H1 (cell line): Measurements from ENCODE around the gene SLC16A2. TPM values are rescaled to one million over a fixed set of nuclear protein-coding genes. Genes with fewer than 3 reads are reported as not detected.

Experiments
- CTCF ChIA-PET: fragments of 300-600 bp; sonication (Branson Sonifier 250); formaldehyde crosslinking; loops from one replicate; lab custom pipeline; 2021; ENCODE audit not compliant: partially characterized antibody; lab: Charles Lee
- POLR2A ChIA-PET: fragments of 300-600 bp; sonication (Branson Sonifier 250); formaldehyde crosslinking; loops from one replicate; lab custom pipeline; 2021; ENCODE audit warnings: inconsistent platforms; ENCODE audit not compliant: partially characterized antibody; lab: Charles Lee
- DNase-seq, 2 experiments: peaks; one replicate each; pipeline versions ENCODE4 v3.0.0 to v3.0.0-alpha.2; 2010 to 2022; ENCODE audit warnings: low spot score in 2 of 2, low read depth in 1 of 2, mixed read lengths in 1 of 2
- FAIRE-seq: peaks from 2 replicates; lab custom pipeline; 2011; peaks lifted over from hg19 to GRCh38; lab: Jason Lieb, UNC
- H2AFZ ChIP-seq: 2 replicates; pipeline ENCODE4 v1.8.1; 2012; ENCODE audit warnings: low read length, inconsistent platforms
- H2AK5ac ChIP-seq: 2 replicates; pipeline ENCODE4 v1.6.1; 2013; ENCODE audit warnings: low read depth, low read length
- H2BK120ac ChIP-seq: replicated peaks from 2 replicates; pipeline ENCODE3; 2013; ENCODE audit warnings: low read depth, low read length, inconsistent platforms
- H2BK12ac ChIP-seq: 2 replicates; pipeline ENCODE4 v1.6.1; 2013; ENCODE audit warnings: low read depth, low read length
- H2BK15ac ChIP-seq: 2 replicates; pipeline ENCODE4 v1.6.1; 2013; ENCODE audit warnings: low read length
- H2BK20ac ChIP-seq: 2 replicates; pipeline ENCODE4 v1.6.1; 2013; ENCODE audit warnings: low read length
- H2BK5ac ChIP-seq: 2 replicates; pipeline ENCODE4 v1.6.1; 2013; ENCODE audit warnings: low read depth, low read length
- H3K14ac ChIP-seq: 2 replicates; pipeline ENCODE4 v1.6.1; 2013; ENCODE audit warnings: inconsistent platforms; ENCODE audit not compliant: insufficient read length
- H3K18ac ChIP-seq: 2 replicates; pipeline ENCODE4 v1.6.1; 2013; ENCODE audit warnings: low read length; ENCODE audit errors: extremely low read depth
- H3K23ac ChIP-seq: 2 replicates; pipeline ENCODE4 v1.6.1; 2013; ENCODE audit warnings: inconsistent platforms; ENCODE audit not compliant: insufficient read length
- H3K23me2 ChIP-seq: 2 replicates; pipeline ENCODE4 v1.6.1; 2013; ENCODE audit warnings: low read depth, low read length
- H3K27ac ChIP-seq: 2 replicates; pipeline ENCODE4 v1.6.1; 2011; ENCODE audit warnings: low read depth, low read length, inconsistent platforms
- H3K27me3 ChIP-seq, 4 experiments: replicated peaks in 1 of 4; 1 replicate in 1 of 4; 2 replicates in 3 of 4; pipeline versions ENCODE4 v1.6.1 to v1.8.1; 2011 to 2013; ENCODE audit warnings: low read length in 3 of 4, mild to moderate bottlenecking in 3 of 4, inconsistent platforms in 2 of 4, mixed read lengths in 2 of 4, moderate library complexity in 1 of 4; ENCODE audit not compliant: control insufficient read depth in 3 of 4, insufficient read depth in 3 of 4; ENCODE audit errors: extremely low read depth in 1 of 4
- H3K36me3 ChIP-seq, 4 experiments: 2 replicates each; pipeline versions ENCODE4 v1.6.1 to v1.8.1; 2011 to 2013; ENCODE audit warnings: mild to moderate bottlenecking in 4 of 4, low read length in 3 of 4, moderate library complexity in 2 of 4, control low read depth in 1 of 4, inconsistent platforms in 1 of 4; ENCODE audit not compliant: insufficient read depth in 4 of 4, control insufficient read depth in 2 of 4
- H3K4ac ChIP-seq: replicated peaks from 2 replicates; pipeline ENCODE3; 2013; ENCODE audit warnings: low read length, low read depth, mixed read lengths, inconsistent platforms; ENCODE audit not compliant: insufficient read length
- H3K4me1 ChIP-seq, 4 experiments: replicated peaks in 1 of 4; 1 replicate in 1 of 4; 2 replicates in 3 of 4; pipeline versions ENCODE4 v1.6.1 to v1.8.1; 2011 to 2013; ENCODE audit warnings: low read length in 3 of 4, inconsistent platforms in 2 of 4, mixed read lengths in 1 of 4; ENCODE audit not compliant: insufficient read depth in 4 of 4, control insufficient read depth in 3 of 4
- H3K4me2 ChIP-seq, 2 experiments: 2 replicates each; pipeline versions ENCODE4 v1.6.1 to v1.8.1; 2011 to 2013; ENCODE audit warnings: low read depth in 2 of 2, low read length in 2 of 2, control low read depth in 1 of 2, inconsistent platforms in 1 of 2, mild to moderate bottlenecking in 1 of 2; ENCODE audit not compliant: insufficient read depth in 1 of 2
- H3K4me3 ChIP-seq, 4 experiments: fragments of 200-600, 300-600 bp in 1 of 4; sonication (generic), shearing (Covaris generic), sonication (Bioruptor Twin) in 1 of 4; 2 replicates each; pipeline versions ENCODE4 v1.5.1 to v1.8.1; 2011 to 2016; ENCODE audit warnings: low read length in 4 of 4, low read depth in 3 of 4, control low read depth in 2 of 4, inconsistent platforms in 2 of 4, mild to moderate bottlenecking in 2 of 4, mixed read lengths in 1 of 4, moderate library complexity in 1 of 4; ENCODE audit not compliant: insufficient read depth in 2 of 4; ENCODE audit errors: extremely low read depth in 1 of 4
- H3K56ac ChIP-seq: replicated peaks from 2 replicates; pipeline ENCODE3; 2013; ENCODE audit warnings: low read depth, mild to moderate bottlenecking, mixed read lengths, low read length, inconsistent platforms; ENCODE audit not compliant: insufficient read length
- H3K79me1 ChIP-seq: 2 replicates; pipeline ENCODE4 v1.6.1; 2013; ENCODE audit warnings: low read depth, low read length, control low read depth
- H3K79me2 ChIP-seq, 2 experiments: 2 replicates each; pipeline versions ENCODE4 v1.6.1 to v1.8.1; 2012 to 2013; ENCODE audit warnings: low read length in 2 of 2, mild to moderate bottlenecking in 2 of 2, inconsistent platforms in 1 of 2; ENCODE audit not compliant: insufficient read depth in 2 of 2, control insufficient read depth in 1 of 2
- H3K9ac ChIP-seq, 4 experiments: replicated peaks in 1 of 4; 1 replicate in 1 of 4; 2 replicates in 3 of 4; pipeline versions ENCODE4 v1.6.1 to v1.8.1; 2011 to 2013; ENCODE audit warnings: low read depth in 3 of 4, low read length in 3 of 4, control low read depth in 2 of 4, mild to moderate bottlenecking in 2 of 4, moderate library complexity in 2 of 4, inconsistent platforms in 1 of 4; ENCODE audit errors: extremely low read depth in 1 of 4
- H3K9me3 ChIP-seq, 2 experiments: 2 replicates each; pipeline versions ENCODE4 v1.6.1 to v1.8.1; 2012 to 2013; ENCODE audit warnings: mild to moderate bottlenecking in 2 of 2, moderate library complexity in 2 of 2, control low read depth in 1 of 2, inconsistent platforms in 1 of 2, low read depth in 1 of 2, low read length in 1 of 2, mixed read lengths in 1 of 2; ENCODE audit not compliant: insufficient read depth in 2 of 2
- H4K20me1 ChIP-seq, 2 experiments: replicated peaks in 1 of 2; 2 replicates each; pipeline versions ENCODE3 to v1.8.1; 2011 to 2013; ENCODE audit warnings: inconsistent platforms in 2 of 2, low read length in 2 of 2, mild to moderate bottlenecking in 1 of 2; ENCODE audit not compliant: insufficient read depth in 2 of 2, control insufficient read depth in 1 of 2
- H4K5ac ChIP-seq: 2 replicates; pipeline ENCODE4 v1.6.1; 2013; ENCODE audit warnings: low read length, low read depth, mixed read lengths, inconsistent platforms; ENCODE audit not compliant: insufficient read length
- H4K8ac ChIP-seq: 2 replicates; pipeline ENCODE4 v1.8.0; 2013; ENCODE audit warnings: mild to moderate bottlenecking, moderate library complexity, low read length, inconsistent platforms; ENCODE audit not compliant: insufficient read depth; ENCODE audit errors: extremely low read depth
- H4K91ac ChIP-seq: replicated peaks from 2 replicates; pipeline ENCODE3; 2013; ENCODE audit warnings: low read length, mixed read lengths, inconsistent platforms; ENCODE audit not compliant: insufficient read length
- BCL11A ChIP-seq, 2 experiments: IDR thresholded peaks; one replicate each; pipeline ENCODE4 v1.6.1; 2011; ENCODE audit warnings: low read depth in 2 of 2, low read length in 2 of 2, mild to moderate bottlenecking in 2 of 2
- CTCF ChIP-seq, 3 experiments: IDR thresholded peaks; 1 replicate in 2 of 3; 2 replicates in 1 of 3; pipeline versions ENCODE4 v1.5.1 to v1.6.1; 2011; ENCODE audit warnings: low read length in 3 of 3, mild to moderate bottlenecking in 3 of 3, inconsistent platforms in 2 of 3, low read depth in 1 of 3, moderate library complexity in 1 of 3; ENCODE audit not compliant: insufficient read depth in 1 of 3; ENCODE audit errors: control extremely low read depth in 1 of 3
- KDM4A ChIP-seq: IDR thresholded peaks from one replicate; pipeline ENCODE4 v1.7.1; 2012; ENCODE audit warnings: low read depth, mild to moderate bottlenecking, moderate library complexity, low read length, inconsistent platforms; ENCODE audit not compliant: severe bottlenecking
- NRF1 ChIP-seq: IDR thresholded peaks from 2 replicates; pipeline ENCODE4 v1.6.1; 2011; ENCODE audit warnings: mild to moderate bottlenecking, low read depth, low read length, improper control_type of control experiment
- POLR2A ChIP-seq, 2 experiments: IDR thresholded peaks; 1 replicate in 1 of 2; 2 replicates in 1 of 2; pipeline ENCODE4 v1.6.1; 2011; ENCODE audit warnings: low read depth in 2 of 2, low read length in 2 of 2, mild to moderate bottlenecking in 2 of 2; ENCODE audit errors: control extremely low read depth in 1 of 2
- RBBP5 ChIP-seq: IDR thresholded peaks from 2 replicates; pipeline ENCODE4 v1.7.1; 2012; ENCODE audit warnings: low read depth, mild to moderate bottlenecking, inconsistent platforms, low read length, moderate library complexity, borderline replicate concordance
- SIN3A ChIP-seq, 2 experiments: IDR thresholded peaks in 1 of 2; conservative IDR thresholded peaks in 1 of 2; 2 replicates each; pipeline ENCODE4 v1.6.1; 2011 to 2012; ENCODE audit warnings: low read length in 2 of 2, improper control_type of control experiment in 1 of 2, low read depth in 1 of 2, mild to moderate bottlenecking in 1 of 2
- SIX5 ChIP-seq: IDR thresholded peaks from 2 replicates; pipeline ENCODE4 v1.6.1; 2011; ENCODE audit warnings: mild to moderate bottlenecking, low read depth, low read length
- SUZ12 ChIP-seq: fragments of 200-600 bp; sonication (generic); IDR thresholded peaks from 2 replicates; pipeline ENCODE4 v1.6.1; 2012; ENCODE audit warnings: mild to moderate bottlenecking, inconsistent platforms, low read length, moderate library complexity, mixed read lengths
- TAF7 ChIP-seq: optimal IDR thresholded peaks from 2 replicates; pipeline ENCODE3; 2011; ENCODE audit warnings: low read depth, mild to moderate bottlenecking, inconsistent platforms, low read length, moderate library complexity, borderline replicate concordance
- WGBS, 2 experiments: shearing (Covaris generic) in 1 of 2; methylation state at CpG; one replicate each; pipeline versions ENCODE4 v1.1.6 to v1.1.7; 2013 to 2015; ENCODE audit warnings: low lambda C conversion rate in 2 of 2, mixed read lengths in 2 of 2, inconsistent platforms in 1 of 2, low coverage in 1 of 2, missing lambda C conversion rate in 1 of 2; ENCODE audit not compliant: insufficient replicate concordance in 2 of 2, insufficient coverage in 1 of 2, insufficient read length in 1 of 2; ENCODE audit errors: extremely low coverage in 1 of 2, missing lambda C conversion rate in 1 of 2; 5-methylcytosine and 5-hydroxymethylcytosine counted together
- polyA plus RNA-seq, 7 experiments: library from polyadenylated mRNA; depleted of rRNA in 3 of 7; stranded (reverse) in 5 of 7; unstranded in 2 of 7; fragments of >200 nt in 5 of 7; fragments of 200-250 nt in 2 of 7; gene quantifications; 1 replicate in 5 of 7; 2 replicates in 1 of 7; 4 replicates in 1 of 7; pipeline versions ENCODE4 v1.2.1 to v1.2.3, GENCODE V29; 2011 to 2013; ENCODE audit warnings: missing spikeins in 2 of 7, mixed read lengths in 2 of 7
- total RNA-seq: library from RNA; stranded (reverse); fragmentation: NEBNext Ultra II Directional; extraction: Animal tissue kit (Norgen Biotek cat#: 25700); gene quantifications from 2 replicates; pipeline ENCODE4 v1.2.1, GENCODE V29; 2021

Gene SLC16A2
- total and polyA plus RNA-seq, 2 of the 8 experiments (the other 6 are each of a cell fraction or from before 2014, with no cell fraction given), result 24.4 to 32.2 TPM

GRCh38 chrX:74421740-74422352 lies 553 bp downstream of the SLC16A2 start:
- H4K91ac ChIP-seq, result no peak overlapping the region
- FAIRE-seq (no peak), DNase-seq (no peak)
- WGBS, 2 experiments, result 0% methylated on average over 2 of the region's 46 CpGs; no CpG with 5 or more reads in 1 of the 2 experiments
- H3K4me3 ChIP-seq, result peak overlapping the region; percentile 55 to 73 (median 66)
- H3K27me3 ChIP-seq, result no peaks in the 10 kb centered on the region; a peak in 1 of 7 replicates
- no peak overlapping the region for H2BK120ac ChIP-seq
- H3K79me1 ChIP-seq, result no peaks in the 10 kb centered on the region
- no peak overlapping the region for H3K23ac ChIP-seq
- TF ChIP-seq KDM4A (peak; percentile 55), RBBP5 (no peak), NRF1 (no peak), SIN3A (conservative IDR thresholded peaks at IDR 0.05 in 1 of 2, IDR thresholded peaks at IDR 0.05 in 1 of 2; ENCODE audit: low read depth in 1 of 2, low read length in 2 of 2) (0 out of 4 replicates have a peak, but pooled peaks of 1 of the 2 experiments have one; percentile 3), CTCF (IDR thresholded peaks at IDR 0.05; ENCODE audit: control extremely low read depth in 1 of 3, insufficient read depth in 1 of 3, low read depth in 1 of 3, low read length in 3 of 3) (no peak), BCL11A (IDR thresholded peaks at IDR 0.05; ENCODE audit: low read depth in 2 of 2, low read length in 2 of 2) (no peak), POLR2A (IDR thresholded peaks at IDR 0.05; ENCODE audit: control extremely low read depth in 1 of 2, low read depth in 2 of 2, low read length in 2 of 2) (no peak), TAF7 (no peak), SUZ12 (0 out of 2 replicates have a peak, but pooled peaks have one; percentile 22), SIX5 (no peak)
- no peak overlapping the region for H4K5ac ChIP-seq
- H3K56ac ChIP-seq, result no peak overlapping the region
- H2BK20ac ChIP-seq, result no peak overlapping the region
- H3K18ac ChIP-seq, result no peak overlapping the region
- no peak overlapping the region for H2AK5ac ChIP-seq
- no peak overlapping the region for H2BK5ac ChIP-seq
- ChIA-PET POLR2A (interaction anchor here (1.2 to 1.8 kb wide), 4 partner anchors 10 to 115 kb away, joined by 3 to 7 read pairs (median 4); no protein-coding TSS in a partner anchor), CTCF (interaction anchor here (1.0 to 1.8 kb wide), 3 partner anchors 11 to 113 kb away, joined by 3 to 5 read pairs (median 5); no protein-coding TSS in a partner anchor)
- H3K9ac ChIP-seq, result peak overlapping the region in 1 of 4 experiments; percentile 71; a peak in 1 of 7 replicates
- no peaks in the 10 kb centered on the region for H3K9me3 ChIP-seq
- H4K20me1 ChIP-seq, result no peaks in the 10 kb centered on the region
- no peak overlapping the region for H4K8ac ChIP-seq
- H2AFZ ChIP-seq, result no peak overlapping the region
- no peak overlapping the region for H3K27ac ChIP-seq
- no peak overlapping the region for H3K4ac ChIP-seq
- H3K79me2 ChIP-seq, result no peaks in the 10 kb centered on the region
- peak overlapping the region; percentile 88 to 96 for H3K4me2 ChIP-seq
- peaks cover 0 to 8% (median 3%) of the 10 kb centered on the region in 4 experiments; a peak in 4 of 7 replicates for H3K4me1 ChIP-seq
- no peak overlapping the region for H2BK15ac ChIP-seq
- H3K36me3 ChIP-seq, result no peaks in the 10 kb centered on the region
- no peak overlapping the region for H2BK12ac ChIP-seq
- no peak overlapping the region for H3K14ac ChIP-seq
- H3K23me2 ChIP-seq, result peaks cover 17% of the 10 kb centered on the region
